RWPE1 (cell line): ENCODE results near the gene PDE1C.

ENCODE experiments used
- CTCF ChIA-PET: fragments of 350-600 bp; sonication (Branson Sonifier 250); formaldehyde crosslinking; extraction: SDS; loops from one replicate; lab custom pipeline; 2021; lab: Yijun Ruan, JAX
- POLR2A ChIA-PET: fragments of 400-600 bp; formaldehyde crosslinking; extraction: SDS; loops from one replicate; lab custom pipeline; 2020; ENCODE audit warnings: antibody characterized with exemption; ENCODE audit not compliant: low non-redundant PET; lab: Yijun Ruan, JAX
- DNase-seq: peaks from one replicate; pipeline ENCODE4 v3.0.0; 2012; ENCODE audit warnings: low spot score
- H3K27ac ChIP-seq: fragments of 450-650 bp; 2 replicates; pipeline ENCODE4 v1.5.1; 2017
- TF ChIP-seq, protein P1 (sequence below): fragments of 450-650 bp; conservative IDR thresholded peaks from 2 replicates; pipeline ENCODE4 v1.5.1; 2017; ENCODE audit warnings: low read depth, mild to moderate bottlenecking

PDE1C gene

DNA sequence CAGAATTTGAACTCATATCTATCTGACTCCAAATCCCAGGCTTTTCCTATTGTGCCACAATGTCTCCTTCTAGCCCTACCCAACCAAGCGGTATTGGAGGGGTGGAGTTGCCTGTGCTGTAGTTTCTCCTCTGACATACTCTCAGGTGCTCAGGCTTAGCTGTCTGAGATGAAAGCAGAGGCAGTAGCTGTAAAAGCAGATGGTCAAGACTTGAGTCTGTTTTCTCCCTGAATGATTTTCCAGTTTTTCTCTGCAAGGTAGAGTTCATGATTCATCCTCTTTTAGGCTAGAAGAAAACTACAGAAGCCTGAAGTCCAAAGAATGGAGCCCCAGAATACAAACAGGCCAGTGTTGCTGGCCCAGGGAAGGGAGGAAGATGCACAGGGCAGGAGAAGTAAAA, 130.0 kb downstream of the PDE1C start:
- CTCF ChIA-PET: no interaction called here
- H3K27ac ChIP-seq: no peak overlapping the region
- POLR2A ChIA-PET: no interaction called here
- DNase-seq: no peak
- TF ChIP-seq, protein P1, sequence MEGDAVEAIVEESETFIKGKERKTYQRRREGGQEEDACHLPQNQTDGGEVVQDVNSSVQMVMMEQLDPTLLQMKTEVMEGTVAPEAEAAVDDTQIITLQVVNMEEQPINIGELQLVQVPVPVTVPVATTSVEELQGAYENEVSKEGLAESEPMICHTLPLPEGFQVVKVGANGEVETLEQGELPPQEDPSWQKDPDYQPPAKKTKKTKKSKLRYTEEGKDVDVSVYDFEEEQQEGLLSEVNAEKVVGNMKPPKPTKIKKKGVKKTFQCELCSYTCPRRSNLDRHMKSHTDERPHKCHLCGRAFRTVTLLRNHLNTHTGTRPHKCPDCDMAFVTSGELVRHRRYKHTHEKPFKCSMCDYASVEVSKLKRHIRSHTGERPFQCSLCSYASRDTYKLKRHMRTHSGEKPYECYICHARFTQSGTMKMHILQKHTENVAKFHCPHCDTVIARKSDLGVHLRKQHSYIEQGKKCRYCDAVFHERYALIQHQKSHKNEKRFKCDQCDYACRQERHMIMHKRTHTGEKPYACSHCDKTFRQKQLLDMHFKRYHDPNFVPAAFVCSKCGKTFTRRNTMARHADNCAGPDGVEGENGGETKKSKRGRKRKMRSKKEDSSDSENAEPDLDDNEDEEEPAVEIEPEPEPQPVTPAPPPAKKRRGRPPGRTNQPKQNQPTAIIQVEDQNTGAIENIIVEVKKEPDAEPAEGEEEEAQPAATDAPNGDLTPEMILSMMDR: no peak

DNA sequence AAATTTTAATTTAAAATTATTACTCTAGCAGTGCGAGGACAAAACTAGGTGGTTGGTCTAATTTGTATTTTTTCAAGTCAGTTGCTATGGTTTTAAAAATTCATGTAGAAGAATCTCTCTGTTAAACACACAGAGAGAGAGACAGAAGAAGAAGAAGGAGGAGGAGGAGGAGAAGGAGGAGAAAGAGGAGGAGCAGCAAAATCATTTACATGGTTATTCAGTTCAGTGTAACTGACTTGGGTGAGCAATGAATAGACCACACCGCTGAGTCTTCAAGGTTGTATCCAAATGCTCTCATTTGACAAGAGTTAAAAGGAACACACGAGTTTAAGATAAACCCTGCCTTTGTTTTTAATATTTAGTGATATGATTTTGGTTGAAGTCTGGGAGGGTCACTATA, 131.1 kb downstream of the PDE1C start:
- TF ChIP-seq, protein P1: no peak
- POLR2A ChIA-PET: no interaction called here
- H3K27ac ChIP-seq: no peak overlapping the region
- no peak for DNase-seq
- CTCF ChIA-PET: interaction anchor here (0.6 kb wide), 1 partner anchor 150 kb away, joined by 4 read pairs; no protein-coding TSS in a partner anchor

DNA sequence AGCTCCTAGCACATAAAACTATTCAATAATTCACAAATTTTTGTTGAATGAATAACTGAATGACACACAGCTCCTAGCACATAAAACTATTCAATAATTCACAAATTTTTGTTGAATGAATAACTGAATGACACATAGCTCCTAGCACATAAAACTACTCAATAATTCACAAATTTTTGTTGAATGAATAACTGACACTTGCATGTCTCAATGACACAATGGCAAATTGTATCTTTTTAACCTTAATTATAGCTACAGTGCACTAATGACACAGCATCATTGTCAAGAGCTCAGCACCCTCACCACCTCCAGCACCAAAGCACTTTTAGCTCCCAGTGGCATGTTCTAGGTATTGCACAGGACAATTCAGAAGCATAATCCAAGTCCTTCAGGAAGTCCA, 131.6 kb downstream of the PDE1C start:
- ChIA-PET POLR2A (no interaction called here), CTCF (interaction anchor here (0.6 to 1.0 kb wide), 2 partner anchors 20 to 151 kb away, joined by 3 to 4 read pairs; no protein-coding TSS in a partner anchor)
- TF ChIP-seq, protein P1: no peak

DNA sequence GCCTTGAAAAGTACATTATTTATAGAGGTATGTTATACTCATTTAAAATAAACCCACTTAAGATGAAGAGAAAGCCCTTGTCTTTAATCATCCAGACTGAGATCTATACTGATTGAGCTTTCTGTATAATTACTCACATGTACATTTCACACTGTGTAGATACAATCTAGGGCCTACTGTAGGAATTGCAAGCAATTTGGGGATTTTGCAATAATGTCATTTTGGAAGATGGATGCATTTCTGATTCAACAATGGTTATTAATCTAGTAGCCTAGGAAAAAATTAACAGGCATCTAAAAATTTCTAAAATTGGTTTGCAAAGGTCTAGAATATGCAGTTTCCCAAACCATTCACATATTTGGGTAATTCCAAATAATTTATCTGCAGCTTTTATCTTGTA, 132.2 kb downstream of the PDE1C start:
- TF ChIP-seq, protein P1: no peak
- no peak for DNase-seq
- POLR2A ChIA-PET: no interaction called here
- CTCF ChIA-PET: interaction anchor here (0.7 to 1.0 kb wide), 2 partner anchors 21 to 60 kb away, joined by 3 to 4 read pairs; no protein-coding TSS in a partner anchor
- no peak overlapping the region for H3K27ac ChIP-seq

More for the DNA sequence above, 131.6 kb downstream of the PDE1C start:
- no peak overlapping the region for H3K27ac ChIP-seq
- peak; percentile 57 for DNase-seq

DNA sequence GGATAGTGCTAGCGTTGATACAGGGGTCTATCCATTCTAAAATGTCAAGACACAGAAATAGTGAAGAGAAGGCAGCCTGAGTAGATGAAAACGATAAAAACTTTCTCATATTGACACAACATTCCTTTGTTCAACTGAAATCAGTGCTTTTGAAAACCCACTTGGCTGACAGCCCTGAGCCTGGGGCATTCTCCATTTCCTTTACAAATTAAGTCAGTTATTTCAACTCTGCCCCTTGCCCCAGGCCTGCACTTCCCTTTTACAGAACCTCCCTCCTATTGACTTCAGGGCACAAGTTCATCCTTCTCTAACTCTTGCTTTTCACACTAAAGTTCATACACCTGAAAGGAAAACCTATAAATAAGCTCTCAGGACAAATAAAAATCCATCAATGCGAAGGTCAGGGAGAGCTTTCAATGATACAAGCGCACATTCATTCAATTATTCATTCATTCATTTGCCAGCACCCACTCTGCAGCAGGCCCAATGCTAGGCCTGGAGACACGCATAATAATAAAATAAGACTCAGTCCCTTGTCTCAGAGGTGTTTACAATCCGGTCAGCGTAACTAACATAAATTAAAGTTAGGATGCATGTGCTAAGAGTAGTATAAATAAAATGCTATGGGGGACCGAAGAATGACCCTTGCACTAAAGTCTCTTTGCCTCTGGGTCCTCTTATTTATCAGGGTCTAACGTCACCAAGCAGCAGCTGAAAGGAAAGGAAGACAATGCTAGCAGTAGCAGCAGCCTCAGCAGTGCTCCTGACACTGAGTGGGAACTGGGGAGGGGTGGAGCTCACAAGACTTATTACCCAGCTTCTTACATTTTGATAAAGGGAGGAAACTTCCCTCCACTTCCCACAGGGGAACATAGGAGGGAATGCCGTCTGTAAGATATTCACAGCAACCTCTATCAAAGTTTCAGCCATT, 134.8 kb downstream of the PDE1C start:
- H3K27ac ChIP-seq: no peak overlapping the region
- CTCF ChIA-PET: no interaction called here
- DNase-seq: peak; percentile 11
- TF ChIP-seq, protein P1: no peak
- POLR2A ChIA-PET: no interaction called here

DNA sequence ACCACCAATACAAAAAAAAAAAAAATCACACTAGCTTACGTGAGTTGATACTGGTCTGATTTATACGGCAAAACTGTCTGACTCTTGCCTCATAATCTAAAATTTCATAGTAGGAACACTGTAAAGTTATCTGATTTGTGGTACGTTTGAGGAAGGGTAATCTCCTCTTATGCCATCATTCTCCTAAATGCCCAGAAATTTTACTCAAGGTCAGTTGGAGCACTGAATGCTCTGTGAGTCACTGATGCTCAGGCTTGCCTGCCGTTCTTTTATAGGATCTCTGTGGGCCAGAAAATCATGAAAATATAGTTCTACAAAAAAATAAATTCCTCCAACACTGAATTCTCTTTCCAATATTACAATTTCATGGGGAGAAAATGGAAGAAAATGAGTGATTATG, 135.7 kb downstream of the PDE1C start:
- H3K27ac ChIP-seq: no peak overlapping the region
- ChIA-PET CTCF (no interaction called here), POLR2A (no interaction called here)
- DNase-seq: no peak
- TF ChIP-seq, protein P1: no peak
